IPS DF 6.9 (cell line): ENCODE data around the gene CPM.

Source experiments
- DNase-seq: peaks from one replicate; pipeline ENCODE4 v3.0.0-alpha.2; 2013; ENCODE audit warnings: low read depth, low spot score
- H3K27ac ChIP-seq: one replicate; pipeline ENCODE4 v1.5.1; 2013; ENCODE audit warnings: low read length, control low read depth
- H3K27me3 ChIP-seq: 2 replicates; pipeline ENCODE4 v1.6.1; 2013; ENCODE audit warnings: mild to moderate bottlenecking, low read length; ENCODE audit not compliant: control insufficient read depth, insufficient read depth
- H3K36me3 ChIP-seq: 2 replicates; pipeline ENCODE4 v1.6.1; 2013; ENCODE audit warnings: low read length; ENCODE audit not compliant: control insufficient read depth, insufficient read depth
- H3K4me1 ChIP-seq: 2 replicates; pipeline ENCODE4 v1.6.1; 2013; ENCODE audit warnings: low read length; ENCODE audit not compliant: control insufficient read depth, insufficient read depth
- H3K4me3 ChIP-seq: 2 replicates; pipeline ENCODE4 v1.5.1; 2013; ENCODE audit warnings: mild to moderate bottlenecking, low read length
- H3K9me3 ChIP-seq: 2 replicates; pipeline ENCODE4 v1.6.1; 2013; ENCODE audit warnings: low read length, inconsistent platforms; ENCODE audit not compliant: control insufficient read depth, insufficient read depth
- WGBS: extraction: QIAGEN DNeasy Blood & Tissue Kit; methylation state at CpG from one replicate; pipeline ENCODE4 v1.1.7; 2013; ENCODE audit warnings: mixed read lengths, missing lambda C conversion rate; ENCODE audit not compliant: insufficient read length, insufficient coverage; 5-methylcytosine and 5-hydroxymethylcytosine counted together

CPM gene

DNA sequence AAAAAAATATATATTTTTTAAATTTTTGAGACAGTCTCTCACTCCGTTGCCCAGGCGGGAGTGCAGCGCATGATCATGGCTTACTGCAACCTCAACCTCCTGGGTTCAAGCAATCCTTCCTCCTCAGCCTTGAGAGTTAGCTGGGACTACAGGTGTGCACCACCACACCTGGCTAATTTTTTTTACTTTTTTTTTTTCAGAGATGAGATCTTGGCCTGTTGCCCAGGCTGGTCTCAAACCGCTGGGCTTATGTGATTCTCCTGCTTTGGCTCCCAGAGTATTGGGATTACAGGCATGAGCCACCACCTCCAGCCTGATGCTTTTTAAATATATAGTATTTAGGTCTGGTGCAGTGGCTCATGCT lies 100.5 kb downstream of the CPM start:
- Histone ChIP-seq H3K4me1 (peaks cover 1% of the 10 kb centered on the region; the same call in 1 of the 2 replicates), H3K36me3 (peaks cover 8% of the 10 kb centered on the region; the same call in 1 of the 2 replicates), H3K9me3 (no peaks in the 10 kb centered on the region), H3K27ac (no peak overlapping the region), H3K27me3 (no peaks in the 10 kb centered on the region), H3K4me3 (no peak overlapping the region)
- WGBS, result no CpG with 5 or more reads among the region's 4 CpGs
- no peak for DNase-seq

GRCh38 chr12:68831751-68832503 lies 101.0 kb downstream of the CPM start:
- peaks cover 6% of the 10 kb centered on the region; the same call in 1 of the 2 replicates for H3K36me3 ChIP-seq
- no CpG with 5 or more reads among the region's 14 CpGs for WGBS
- DNase-seq, result no peak
- H3K4me3 ChIP-seq, result no peak overlapping the region
- H3K9me3 ChIP-seq, result no peaks in the 10 kb centered on the region
- no peak overlapping the region for H3K27ac ChIP-seq
- peaks cover 1% of the 10 kb centered on the region; the same call in 1 of the 2 replicates for H3K4me1 ChIP-seq
- H3K27me3 ChIP-seq, result no peaks in the 10 kb centered on the region

GRCh38 chr12:68831272-68831671 lies 101.7 kb downstream of the CPM start:
- Histone ChIP-seq H3K4me1 (peaks cover 1% of the 10 kb centered on the region; the same call in 1 of the 2 replicates), H3K4me3 (no peak overlapping the region), H3K27ac (no peak overlapping the region), H3K36me3 (peaks cover 6% of the 10 kb centered on the region; the same call in 1 of the 2 replicates), H3K9me3 (no peaks in the 10 kb centered on the region), H3K27me3 (no peaks in the 10 kb centered on the region)
- no CpG with 5 or more reads among the region's 6 CpGs for WGBS
- DNase-seq, result no peak

GRCh38 chr12:68828672-68829068 lies 104.3 kb downstream of the CPM start:
- Histone ChIP-seq H3K36me3 (peaks cover 12% of the 10 kb centered on the region; the same call in 1 of the 2 replicates), H3K4me1 (no peaks in the 10 kb centered on the region), H3K4me3 (no peak overlapping the region), H3K27me3 (no peaks in the 10 kb centered on the region), H3K9me3 (no peaks in the 10 kb centered on the region), H3K27ac (no peak overlapping the region)
- no peak for DNase-seq
- WGBS, result no CpG with 5 or more reads among the region's 7 CpGs

DNA sequence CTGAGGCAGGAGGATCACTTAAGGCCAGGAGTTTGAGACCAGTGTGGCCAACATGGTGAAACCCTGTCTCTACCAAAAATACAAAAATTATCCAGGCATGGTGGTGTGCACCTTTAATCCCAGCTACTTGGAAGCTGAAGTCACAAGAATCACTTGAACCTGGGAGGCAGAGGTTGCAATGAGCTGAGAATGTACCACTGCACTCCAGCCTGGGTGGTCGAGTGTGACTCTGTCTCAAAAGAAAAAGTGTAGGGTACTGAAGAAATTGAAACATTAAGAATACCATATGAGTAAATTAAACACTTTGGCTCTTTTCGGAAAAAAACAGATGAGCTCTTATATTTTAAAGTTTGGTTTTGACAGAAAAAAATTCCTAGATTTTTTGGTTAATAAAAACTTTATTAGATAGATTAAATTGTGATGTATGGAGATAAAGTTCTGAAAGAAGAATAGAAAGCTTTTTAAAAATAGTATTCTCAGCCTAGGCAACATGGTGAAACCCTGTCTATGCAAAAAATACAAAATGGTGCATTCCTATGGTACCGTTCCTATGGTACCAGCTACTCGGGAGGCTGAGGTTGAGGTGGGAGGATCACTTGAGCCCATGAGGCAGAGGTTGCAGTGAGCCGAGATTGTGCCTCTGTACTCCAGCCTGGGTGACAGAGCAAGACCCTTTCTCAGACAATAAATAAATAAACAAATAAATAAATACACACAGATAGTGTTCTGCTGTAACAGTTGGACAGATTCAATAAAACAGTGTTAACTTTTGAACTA lies 104.9 kb downstream of the CPM start:
- H3K9me3 ChIP-seq, result no peaks in the 10 kb centered on the region
- no peak for DNase-seq
- no CpG with 5 or more reads among the region's 5 CpGs for WGBS
- H3K4me3 ChIP-seq, result no peak overlapping the region
- H3K36me3 ChIP-seq, result peaks cover 12% of the 10 kb centered on the region; the same call in 1 of the 2 replicates
- H3K27ac ChIP-seq, result no peak overlapping the region
- H3K4me1 ChIP-seq, result no peaks in the 10 kb centered on the region
- no peaks in the 10 kb centered on the region for H3K27me3 ChIP-seq

- H3K27me3 ChIP-seq, result no peaks in the 10 kb centered on the region
- no peak overlapping the region for H3K27ac ChIP-seq
- 100% methylated on average over 3 of the region's 11 CpGs for WGBS
- no peaks in the 10 kb centered on the region for H3K4me1 ChIP-seq
- peaks cover 20% of the 10 kb centered on the region; the same call in 1 of the 2 replicates for H3K36me3 ChIP-seq
- no peak overlapping the region for H3K4me3 ChIP-seq
- DNase-seq, result no peak
- no peaks in the 10 kb centered on the region for H3K9me3 ChIP-seq
These were observed 107.3 kb downstream of the CPM start for GRCh38 chr12:68825569-68826217.

GRCh38 chr12:68824597-68825250 lies 108.2 kb downstream of the CPM start:
- H3K4me1 ChIP-seq, result no peaks in the 10 kb centered on the region
- WGBS, result no CpG with 5 or more reads among the region's 16 CpGs
- DNase-seq, result no peak

DNA sequence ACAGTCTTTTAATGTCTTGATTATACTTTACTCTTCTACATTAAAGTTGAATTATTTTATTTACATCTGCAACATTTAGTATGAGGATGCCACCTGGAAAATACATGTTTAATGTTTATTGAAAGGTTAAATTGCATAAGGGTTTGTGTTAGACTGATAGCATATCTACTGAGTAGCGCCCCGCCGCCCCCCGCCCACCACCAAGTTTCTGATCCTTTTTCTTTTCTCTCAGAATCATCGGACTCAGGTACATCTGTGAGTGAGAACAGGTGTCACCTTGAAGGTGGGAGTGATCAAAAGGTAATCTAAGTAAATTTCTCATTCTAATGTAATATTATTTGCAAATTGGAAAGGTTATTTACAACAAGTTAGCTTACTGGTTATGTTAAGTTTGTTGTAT lies 108.8 kb downstream of the CPM start:
- WGBS, result no CpG with 5 or more reads among the region's 5 CpGs
- Histone ChIP-seq H3K4me3 (no peak overlapping the region), H3K9me3 (no peaks in the 10 kb centered on the region), H3K4me1 (no peaks in the 10 kb centered on the region), H3K27ac (no peak overlapping the region), H3K36me3 (peaks cover 20% of the 10 kb centered on the region; the same call in 1 of the 2 replicates), H3K27me3 (no peaks in the 10 kb centered on the region)
- DNase-seq, result no peak

More at GRCh38 chr12:68824597-68825250, 108.2 kb downstream of the CPM start:
- Histone ChIP-seq H3K9me3 (no peaks in the 10 kb centered on the region), H3K27ac (no peak overlapping the region), H3K4me3 (no peak overlapping the region), H3K27me3 (no peaks in the 10 kb centered on the region), H3K36me3 (peaks cover 20% of the 10 kb centered on the region; the same call in 1 of the 2 replicates)

DNA sequence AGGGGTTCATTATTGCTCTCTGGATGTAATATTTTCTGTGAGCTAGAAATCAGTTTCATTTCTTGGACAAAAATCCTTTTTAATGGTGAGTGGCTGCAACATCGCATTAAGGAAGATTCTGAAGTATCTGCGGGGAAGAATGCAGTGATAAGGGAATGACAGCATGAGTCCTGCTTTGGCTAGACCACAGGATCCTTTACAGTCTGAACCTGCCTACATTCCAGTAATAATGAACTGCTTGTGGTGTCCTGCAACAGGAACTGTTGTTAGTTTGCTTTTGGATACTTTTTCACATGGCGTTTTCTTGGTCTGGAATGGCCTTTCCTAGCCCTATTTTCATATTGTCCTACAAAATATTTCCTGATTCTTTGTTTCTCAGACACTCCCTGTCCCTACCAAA lies 109.3 kb downstream of the CPM start:
- H3K36me3 ChIP-seq, result peaks cover 18% of the 10 kb centered on the region; the same call in 1 of the 2 replicates
- no peak for DNase-seq
- no peaks in the 10 kb centered on the region for H3K9me3 ChIP-seq
- no peaks in the 10 kb centered on the region for H3K27me3 ChIP-seq
- H3K4me1 ChIP-seq, result no peaks in the 10 kb centered on the region
- WGBS, result no CpG with 5 or more reads among the region's 3 CpGs
- H3K27ac ChIP-seq, result no peak overlapping the region
- H3K4me3 ChIP-seq, result no peak overlapping the region
